HTERT RPE-1 (cell line): ENCODE measurements around the gene TMEM31.

Source experiments
- in situ Hi-C: fragments of 300-500 bp; cut with MboI; formaldehyde crosslinking; loops from 4 replicates; pipeline ENCODE4 v1.14.3; 2020; ENCODE audit warnings: low sequenced_read_pairs

The TMEM31 gene, protein sequence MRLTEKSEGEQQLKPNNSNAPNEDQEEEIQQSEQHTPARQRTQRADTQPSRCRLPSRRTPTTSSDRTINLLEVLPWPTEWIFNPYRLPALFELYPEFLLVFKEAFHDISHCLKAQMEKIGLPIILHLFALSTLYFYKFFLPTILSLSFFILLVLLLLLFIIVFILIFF

DNA sequence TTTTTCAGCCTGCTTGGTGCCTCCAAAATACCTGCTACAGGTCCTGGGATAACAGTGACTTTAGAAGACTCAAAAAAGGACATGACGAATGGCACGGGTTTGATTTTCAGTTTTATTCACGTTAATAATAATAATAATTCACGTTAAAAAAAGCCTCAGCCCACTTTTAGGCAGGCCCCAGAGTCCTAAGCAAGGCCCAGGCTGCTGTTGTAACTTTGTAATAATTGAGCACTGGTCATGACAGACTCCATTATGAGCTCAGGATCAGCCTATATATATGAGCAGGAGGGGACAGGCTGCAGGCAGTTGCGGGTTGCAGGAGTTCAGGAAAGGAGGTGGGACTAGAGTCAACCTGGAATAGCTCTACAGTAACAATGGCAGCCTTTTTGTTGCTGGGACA is at the start of gene TMEM31:
Gene TMEM31 (plus strand): TSS at position 301 of the 400 bp plus-strand sequence. CDS start 1,350 bp downstream, outside the sequence.
- in situ Hi-C loops = no loop called here

- in situ Hi-C loops = no loop called here
Measured at GRCh38 chrX:103663981-103664762, 46.5 kb upstream of the TMEM31 start.

GRCh38 chrX:103666202-103667107 is 44.3 kb upstream of the TMEM31 start:
- in situ Hi-C loops = no loop called here

- in situ Hi-C loops = no loop called here
Measured at GRCh38 chrX:103669745-103670144, 41.0 kb upstream of the TMEM31 start.

DNA sequence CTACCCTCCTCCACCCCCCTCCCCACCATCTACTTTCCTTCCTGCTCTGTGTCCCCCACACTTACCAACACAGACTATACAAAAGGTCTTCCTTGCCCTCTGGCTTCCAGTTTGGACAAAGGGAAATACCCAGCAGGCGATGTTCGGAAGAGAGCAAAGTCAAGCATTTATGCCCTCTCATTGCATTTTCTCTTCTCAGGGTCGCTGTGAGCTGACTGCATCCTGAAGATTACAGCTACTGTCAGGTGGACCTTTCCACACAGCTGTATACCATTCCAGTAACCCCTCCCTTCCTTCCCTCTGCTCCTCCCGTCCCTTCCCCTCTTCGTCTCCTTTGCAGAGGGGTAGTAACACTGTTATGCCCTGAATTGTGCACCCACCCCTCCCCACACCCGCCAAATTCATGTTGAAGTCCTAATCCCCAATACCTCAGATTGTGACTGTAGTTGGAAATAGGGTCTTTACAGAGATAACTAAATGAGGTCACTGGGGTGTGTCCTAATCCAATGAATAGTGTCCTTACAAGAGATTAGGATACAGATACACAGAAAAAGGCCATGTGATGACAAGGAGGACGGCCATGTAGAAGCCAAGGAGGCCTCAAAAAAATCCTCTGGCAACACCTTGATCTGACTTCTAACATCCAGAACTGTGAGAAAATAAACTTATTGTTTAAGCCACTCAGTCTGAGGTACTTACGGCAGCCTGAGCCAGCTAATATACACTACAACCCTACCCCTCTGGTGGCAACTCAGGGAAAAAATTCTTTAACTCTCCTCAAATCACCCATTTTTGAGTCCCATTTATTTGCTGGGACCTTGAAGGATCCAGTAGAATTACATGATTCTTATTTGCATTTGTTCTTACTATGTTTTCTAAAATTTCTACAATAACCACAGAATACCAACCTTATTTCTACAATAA is 35.9 kb upstream of the TMEM31 start:
- in situ Hi-C loops = no loop called here

DNA sequence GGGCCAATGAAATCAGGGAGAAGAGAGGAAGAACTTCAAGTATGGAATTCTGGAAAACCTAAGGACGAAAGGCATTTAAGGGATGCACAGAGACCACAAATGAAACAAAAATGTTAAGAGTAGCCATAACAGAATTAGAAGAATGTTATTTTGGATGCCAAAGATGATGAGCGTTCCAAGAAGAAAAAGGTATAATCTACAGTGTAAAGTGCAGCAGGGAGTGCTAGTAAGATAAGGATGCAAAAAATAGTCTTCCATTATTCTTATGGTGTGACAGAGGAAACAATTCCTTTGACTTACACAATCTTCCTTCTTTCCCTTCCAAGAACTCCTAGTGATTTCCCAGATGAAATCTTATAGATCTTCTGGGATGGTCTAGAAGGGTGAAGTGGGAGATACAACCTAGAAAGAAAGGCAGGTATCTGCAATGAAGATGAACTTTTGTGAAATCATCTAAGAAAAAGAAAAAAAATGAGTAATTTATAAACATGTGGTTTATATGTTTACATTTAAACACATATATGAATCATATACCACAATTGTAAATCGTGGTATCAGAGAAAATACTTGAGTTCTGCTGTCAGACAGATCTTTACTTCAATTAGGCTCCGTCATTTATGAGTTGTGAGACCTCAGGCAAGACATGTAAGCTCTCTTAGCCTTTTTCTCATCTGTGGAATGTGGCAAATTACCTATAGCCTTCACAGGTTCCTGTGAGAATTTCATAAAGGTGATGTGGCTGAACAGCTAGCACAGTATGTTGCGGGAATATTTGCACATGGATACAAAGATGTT is 32.3 kb upstream of the TMEM31 start:
- in situ Hi-C loops = no loop called here

DNA sequence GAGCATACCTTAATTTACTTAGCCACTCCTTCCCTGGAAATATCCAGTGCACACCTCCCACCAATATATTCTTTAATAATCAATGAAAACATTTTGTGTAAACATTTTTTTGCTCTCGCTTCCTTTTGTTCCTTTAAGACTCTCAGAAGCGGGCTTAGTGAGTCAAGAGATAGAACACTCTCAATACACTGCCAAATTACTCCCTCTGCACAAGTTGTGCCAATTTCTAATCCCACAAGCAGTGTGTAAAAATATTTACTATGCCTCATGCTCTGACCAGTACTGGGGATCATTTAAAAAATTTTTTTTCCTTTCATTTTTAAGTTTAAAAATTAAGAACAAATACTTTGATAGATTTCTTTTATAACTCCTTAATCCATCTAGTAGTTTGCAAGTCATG is 29.3 kb upstream of the TMEM31 start:
- in situ Hi-C loops = no loop called here

DNA sequence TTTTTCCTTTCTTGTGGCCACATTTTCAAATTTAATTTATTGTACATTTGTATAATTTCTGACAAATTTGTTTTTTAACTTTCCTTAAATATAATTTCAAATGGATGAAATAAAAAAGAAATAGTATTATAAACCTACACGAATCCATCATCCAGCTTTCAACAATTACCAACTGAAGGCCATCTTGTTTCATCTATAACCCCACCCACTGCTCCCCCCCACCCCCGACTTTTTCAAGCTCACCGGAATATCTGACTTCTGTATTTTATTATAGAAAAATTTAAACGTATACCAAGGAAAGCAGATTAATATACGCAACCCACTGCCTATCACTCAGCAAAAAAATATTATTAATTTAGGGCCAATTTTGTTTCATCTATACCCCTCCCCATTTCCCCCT is 25.3 kb upstream of the TMEM31 start:
- in situ Hi-C loops = no loop called here

DNA sequence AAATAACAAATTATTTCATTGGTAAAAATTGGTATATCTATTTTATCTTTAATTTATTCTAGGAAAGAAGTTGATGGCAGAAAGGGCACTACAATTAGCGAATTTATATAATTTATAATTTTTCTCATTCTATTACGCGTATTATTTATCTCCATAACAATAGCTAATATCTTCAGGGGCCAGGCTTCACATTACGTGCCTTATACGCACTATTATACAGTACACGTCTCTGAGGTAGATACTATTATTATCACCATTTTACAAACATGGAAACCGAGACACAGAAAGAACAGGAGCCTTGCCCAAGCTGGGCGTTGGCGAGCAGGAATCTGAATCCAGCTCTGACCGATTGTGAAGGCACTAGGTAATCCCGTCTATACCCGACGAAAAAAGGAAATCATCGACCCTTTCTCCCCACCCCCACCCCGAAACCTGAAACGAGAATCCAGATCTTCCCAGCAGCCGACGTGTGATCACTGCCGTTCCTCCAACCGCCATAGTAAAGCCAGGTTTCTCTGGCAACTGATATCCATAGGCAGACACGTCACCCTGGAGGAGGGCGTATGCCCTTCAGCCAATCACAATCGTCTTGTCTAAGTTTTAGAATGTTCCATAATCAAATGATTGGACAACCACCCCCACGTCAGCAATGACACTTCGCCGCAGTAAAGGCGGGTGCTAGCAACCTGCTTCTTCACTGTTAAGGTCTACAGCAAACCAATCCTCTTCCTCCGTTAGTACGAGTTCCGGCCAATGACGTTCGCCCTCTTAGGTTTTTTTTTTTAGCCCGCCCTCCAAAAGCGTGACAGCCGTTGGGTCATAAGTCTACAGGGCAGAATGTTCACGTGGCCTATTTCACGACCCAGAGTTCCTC is 24.3 kb upstream of the TMEM31 start, which contains the start of gene MORF4L2:
Gene MORF4L2 (minus strand): TSS at position 501 of the 874 bp plus-strand sequence. CDS start 9,672 bp downstream, outside the sequence.
- in situ Hi-C loops = no loop called here

GRCh38 chrX:103687073-103687695 is 23.5 kb upstream of the TMEM31 start:
- in situ Hi-C loops = no loop called here

DNA sequence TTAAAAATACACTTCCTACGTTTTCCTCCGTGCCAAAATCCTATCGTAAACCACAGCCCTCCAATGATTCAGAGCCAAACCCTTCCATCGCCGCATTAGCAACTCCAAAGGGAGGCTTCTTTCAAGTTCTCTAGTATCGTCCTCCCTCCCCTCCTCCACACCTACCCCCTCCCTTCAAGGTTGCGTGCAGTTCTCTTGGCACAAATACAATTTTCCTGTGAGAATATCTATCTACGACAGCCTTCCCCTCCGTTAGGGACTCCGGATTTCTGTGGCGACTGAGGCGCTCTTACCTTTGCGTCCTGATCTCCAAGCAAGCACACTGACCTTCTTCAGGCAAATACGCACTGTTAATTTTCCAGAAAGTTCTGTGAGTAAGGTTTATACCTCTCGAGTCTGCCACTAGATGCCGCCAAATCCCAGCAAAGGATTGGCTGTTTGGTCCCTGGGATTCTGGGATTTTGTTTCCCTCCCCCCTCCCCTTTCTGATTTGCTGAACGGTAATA is 23.0 kb upstream of the TMEM31 start:
- in situ Hi-C loops = no loop called here

- in situ Hi-C loops = no loop called here
Measured at GRCh38 chrX:103688946-103689345, 21.8 kb upstream of the TMEM31 start.

DNA sequence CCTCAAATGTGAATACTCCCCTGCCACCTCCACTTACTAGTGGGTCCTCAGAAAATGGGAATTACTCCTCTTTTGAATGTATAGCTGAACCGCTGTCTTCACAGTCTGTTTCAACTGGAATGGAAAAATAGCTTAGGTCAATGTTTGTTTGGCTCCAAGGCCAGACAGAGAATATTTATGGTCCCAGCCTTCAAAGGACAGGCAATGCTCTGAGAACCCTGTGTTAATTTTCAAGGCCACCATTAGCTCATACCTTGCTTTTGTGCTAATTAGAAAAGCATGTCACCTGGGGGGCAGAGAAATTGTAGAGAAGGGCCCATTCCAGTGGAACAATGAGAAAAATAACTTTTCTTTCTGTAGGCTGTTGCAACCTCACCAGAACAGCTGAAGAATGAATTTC is 19.6 kb upstream of the TMEM31 start:
- in situ Hi-C loops = no loop called here

DNA sequence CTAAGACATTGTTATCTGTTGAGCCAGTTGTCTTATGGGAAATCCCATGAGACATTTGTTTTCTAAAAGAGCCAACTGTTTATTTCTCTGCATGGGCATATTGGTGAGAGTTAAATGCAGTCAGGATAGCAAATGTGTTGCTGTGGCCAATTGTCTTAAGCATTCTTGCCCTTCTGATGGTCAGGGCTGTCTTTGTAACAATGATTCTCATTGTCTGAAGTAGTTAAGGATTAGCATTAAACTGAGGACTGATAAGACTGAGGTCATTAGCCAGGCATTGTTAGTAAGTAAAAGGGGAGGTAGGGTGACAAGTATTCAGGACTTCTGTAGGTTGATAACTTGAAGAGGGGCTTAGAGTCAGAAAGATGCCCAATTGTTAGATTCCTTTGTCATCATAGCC is 13.0 kb upstream of the TMEM31 start:
- in situ Hi-C loops = no loop called here

GRCh38 chrX:103699243-103699642 is 11.5 kb upstream of the TMEM31 start:
- in situ Hi-C loops = no loop called here

DNA sequence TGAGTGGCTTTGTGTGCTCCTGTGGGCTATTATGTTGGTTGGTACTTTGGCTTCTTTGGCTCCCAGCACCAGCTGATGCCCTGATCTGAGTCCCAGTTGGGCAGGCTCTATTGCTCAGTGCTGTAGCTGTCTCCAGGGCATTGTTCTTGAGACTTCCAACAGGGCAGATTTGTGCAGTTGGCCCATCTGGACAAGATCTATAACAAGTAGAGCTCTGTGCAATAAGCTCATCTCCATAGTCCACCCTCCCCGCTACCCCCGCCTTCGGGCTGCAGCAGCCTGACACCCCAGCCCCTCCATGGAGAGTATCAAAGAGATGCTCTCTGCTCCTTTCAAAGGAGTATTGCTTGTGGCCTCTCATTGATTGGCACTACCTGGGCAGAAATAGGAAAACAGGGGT is 5.8 kb upstream of the TMEM31 start:
- in situ Hi-C loops = no loop called here

DNA sequence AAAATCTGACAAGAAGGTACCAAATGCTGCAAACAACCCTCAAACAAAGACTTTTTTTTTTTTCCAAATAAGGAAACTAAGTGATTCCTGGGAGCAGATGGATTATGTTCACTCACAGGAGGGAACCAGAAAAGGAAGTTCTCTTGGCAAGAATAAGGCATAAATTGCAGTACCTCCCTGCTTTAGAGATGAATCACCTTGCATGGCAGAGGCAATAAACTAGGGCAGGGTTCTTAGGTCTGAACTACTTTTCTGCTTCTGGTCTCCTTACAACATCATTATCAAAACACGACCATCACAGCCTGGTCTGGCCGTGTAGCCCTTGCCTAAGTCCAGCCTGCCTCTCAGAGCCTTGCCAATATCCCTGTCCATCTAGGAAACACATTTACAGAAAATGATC is 6.3 kb downstream of the TMEM31 start:
- in situ Hi-C loops = no loop called here

DNA sequence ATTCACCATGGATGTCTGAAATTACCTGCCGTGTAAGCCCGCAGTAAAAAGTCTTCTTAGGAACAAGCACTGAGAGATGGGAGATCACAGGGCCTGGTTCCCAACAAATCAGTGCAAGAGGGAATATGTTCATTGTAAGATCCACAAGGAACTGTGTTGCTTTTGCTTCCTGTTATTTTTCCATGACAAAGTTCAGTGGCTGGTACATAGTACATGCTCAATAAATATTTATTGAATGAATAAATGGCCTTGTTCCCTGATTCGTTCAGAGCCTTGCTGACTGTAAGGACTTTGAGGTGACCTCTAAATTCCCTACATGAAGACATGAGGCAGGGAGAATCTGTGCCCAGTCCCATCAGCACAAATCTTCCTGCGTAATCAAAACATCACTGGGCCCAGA is 7.4 kb downstream of the TMEM31 start:
- in situ Hi-C loops = no loop called here
